Gastroesophageal sphincter (tissue), 3 donors: ENCODE measurements around the gene DBP.

Source experiments
- POLR2AphosphoS5 ChIP-seq: sonication (generic); formaldehyde crosslinking; IDR thresholded peaks from one replicate; pipeline ENCODE4 v1.6.1; 2017; ENCODE audit warnings: antibody characterized with exemption
- TF ChIP-seq, protein P1 (sequence below), 4 experiments: fragments of 200-600 bp in 2 of 4; fragments of 450-650 bp in 2 of 4; sonication (generic) in 1 of 4; IDR thresholded peaks; one replicate each; pipeline ENCODE4 v1.5.1; 2017 to 2019; ENCODE audit warnings: antibody characterized with exemption in 4 of 4, mild to moderate bottlenecking in 2 of 4, moderate library complexity in 2 of 4

DNA sequence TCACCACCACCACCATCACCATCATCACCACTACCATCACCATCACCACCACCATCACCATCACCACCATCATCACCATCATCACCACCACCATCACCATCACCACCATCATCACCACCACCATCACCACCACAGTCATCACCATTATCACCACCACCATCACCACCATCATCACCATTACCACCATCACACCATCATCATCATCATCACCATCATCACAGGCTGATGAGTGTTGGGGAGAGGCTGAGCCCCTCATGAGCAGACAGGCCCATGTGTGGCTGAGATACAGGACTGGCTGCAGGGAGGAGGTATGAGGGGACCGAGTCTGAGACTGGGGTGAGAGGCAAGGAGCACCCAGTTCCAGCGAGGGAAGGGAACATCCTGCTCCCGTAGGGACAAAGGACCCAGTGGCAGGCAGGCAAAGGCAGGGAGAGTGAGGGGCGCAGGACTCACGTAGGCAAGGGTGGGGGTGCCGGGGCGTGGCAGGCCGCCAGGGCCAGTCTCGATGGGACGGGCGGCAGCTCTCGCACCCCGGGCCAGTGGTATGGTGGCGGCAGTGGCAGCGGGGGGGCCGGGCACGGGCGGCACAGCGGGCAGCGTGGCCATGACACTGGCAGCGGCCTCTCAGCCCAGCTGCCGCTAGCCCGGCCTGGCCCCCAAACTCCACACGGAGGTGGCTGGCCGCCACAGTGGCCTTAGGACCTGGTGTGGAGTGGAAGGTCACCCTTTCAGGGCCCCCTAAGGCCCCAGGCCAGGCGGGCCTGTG, 32.9 kb upstream of the DBP start:
- TF ChIP-seq, protein P1, sequence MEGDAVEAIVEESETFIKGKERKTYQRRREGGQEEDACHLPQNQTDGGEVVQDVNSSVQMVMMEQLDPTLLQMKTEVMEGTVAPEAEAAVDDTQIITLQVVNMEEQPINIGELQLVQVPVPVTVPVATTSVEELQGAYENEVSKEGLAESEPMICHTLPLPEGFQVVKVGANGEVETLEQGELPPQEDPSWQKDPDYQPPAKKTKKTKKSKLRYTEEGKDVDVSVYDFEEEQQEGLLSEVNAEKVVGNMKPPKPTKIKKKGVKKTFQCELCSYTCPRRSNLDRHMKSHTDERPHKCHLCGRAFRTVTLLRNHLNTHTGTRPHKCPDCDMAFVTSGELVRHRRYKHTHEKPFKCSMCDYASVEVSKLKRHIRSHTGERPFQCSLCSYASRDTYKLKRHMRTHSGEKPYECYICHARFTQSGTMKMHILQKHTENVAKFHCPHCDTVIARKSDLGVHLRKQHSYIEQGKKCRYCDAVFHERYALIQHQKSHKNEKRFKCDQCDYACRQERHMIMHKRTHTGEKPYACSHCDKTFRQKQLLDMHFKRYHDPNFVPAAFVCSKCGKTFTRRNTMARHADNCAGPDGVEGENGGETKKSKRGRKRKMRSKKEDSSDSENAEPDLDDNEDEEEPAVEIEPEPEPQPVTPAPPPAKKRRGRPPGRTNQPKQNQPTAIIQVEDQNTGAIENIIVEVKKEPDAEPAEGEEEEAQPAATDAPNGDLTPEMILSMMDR (IDR thresholded peaks at IDR 0.05): no peak
- no peak for TF ChIP-seq POLR2AphosphoS5
